HUES6 (cell line): ENCODE measurements around the gene AFAP1.

Source experiments
- H3K27ac ChIP-seq: 2 replicates; pipeline ENCODE4 v1.7.0; 2013; ENCODE audit warnings: low read depth, mild to moderate bottlenecking, low read length, inconsistent platforms
- H3K27me3 ChIP-seq: 2 replicates; pipeline ENCODE4 v1.6.1; 2013; ENCODE audit warnings: low read length; ENCODE audit not compliant: control insufficient read depth, insufficient read depth
- H3K36me3 ChIP-seq: 2 replicates; pipeline ENCODE4 v1.6.1; 2013; ENCODE audit warnings: low read length; ENCODE audit not compliant: control insufficient read depth, insufficient read depth
- H3K4me1 ChIP-seq: 2 replicates; pipeline ENCODE4 v1.6.1; 2013; ENCODE audit warnings: low read length; ENCODE audit not compliant: control insufficient read depth, insufficient read depth
- H3K4me3 ChIP-seq: 2 replicates; pipeline ENCODE4 v1.5.1; 2013; ENCODE audit warnings: low read depth, low read length
- H3K9ac ChIP-seq: one replicate; pipeline ENCODE4 v1.6.1; 2013; ENCODE audit warnings: mild to moderate bottlenecking, low read length
- H3K9me3 ChIP-seq: 2 replicates; pipeline ENCODE4 v1.6.1; 2013; ENCODE audit warnings: low read depth, low read length; ENCODE audit not compliant: control insufficient read depth, insufficient read depth

AFAP1 gene

DNA sequence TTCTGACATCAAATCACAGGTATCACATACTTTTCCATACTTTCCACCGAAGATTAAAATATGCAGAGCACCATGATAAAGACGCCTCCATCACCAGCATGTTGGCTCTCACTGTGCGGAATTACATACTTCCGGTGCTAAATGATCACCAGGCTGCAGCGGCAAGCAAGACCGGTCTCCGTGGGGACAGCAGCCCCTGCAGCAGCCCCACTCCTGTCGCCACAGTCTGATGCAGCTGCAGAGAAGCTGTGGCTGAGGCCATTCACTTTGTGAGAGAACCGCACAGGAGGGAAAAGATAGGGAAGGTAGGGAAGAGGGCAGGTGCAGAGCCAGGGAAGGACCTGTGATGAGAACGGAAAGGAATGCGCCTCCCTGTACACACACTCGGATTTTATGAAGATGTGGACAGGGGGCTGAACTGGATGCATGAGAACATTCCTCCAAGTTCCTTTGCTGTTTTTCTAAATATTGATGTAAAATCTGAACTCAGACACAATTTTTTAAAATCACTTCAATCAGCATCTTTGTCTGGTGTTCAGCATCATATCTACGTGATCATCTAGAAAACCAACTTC, 38.3 kb downstream of the AFAP1 start:
- Histone ChIP-seq H3K36me3 (no peaks in the 10 kb centered on the region), H3K27me3 (no peaks in the 10 kb centered on the region), H3K27ac (no peak overlapping the region), H3K9ac (no peak overlapping the region), H3K4me3 (no peak overlapping the region), H3K4me1 (peaks cover 63% of the 10 kb centered on the region), H3K9me3 (no peaks in the 10 kb centered on the region)

DNA sequence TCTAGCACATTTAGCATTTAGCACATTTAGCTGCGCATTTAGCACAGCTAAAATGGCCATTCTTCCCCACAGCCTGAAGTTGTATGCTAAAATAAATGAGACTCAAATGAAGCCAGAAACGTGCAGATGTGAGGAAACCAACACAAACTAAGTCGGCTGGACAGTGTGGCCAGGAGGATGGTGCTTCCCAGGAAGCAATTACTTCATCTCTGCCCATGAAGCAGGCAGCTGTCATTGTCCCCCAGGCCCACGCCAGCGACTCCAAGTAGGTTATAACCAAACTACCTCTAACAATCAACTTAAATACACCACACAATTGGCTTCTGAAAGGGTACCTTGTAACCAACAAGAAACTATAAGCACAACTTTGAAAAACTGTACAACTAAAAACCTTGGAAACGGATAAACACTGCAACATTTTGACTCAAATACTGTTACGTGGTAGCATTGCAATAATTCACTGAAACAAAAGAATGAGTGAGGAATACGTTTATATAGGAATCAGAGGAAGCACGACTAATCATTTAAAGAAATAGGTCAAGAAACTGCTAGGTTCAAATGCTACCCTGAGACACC, 39.2 kb downstream of the AFAP1 start:
- H3K4me1 ChIP-seq, result peaks cover 54% of the 10 kb centered on the region
- H3K27ac ChIP-seq, result no peak overlapping the region
- no peak overlapping the region for H3K9ac ChIP-seq
- H3K4me3 ChIP-seq, result no peak overlapping the region
- no peaks in the 10 kb centered on the region for H3K27me3 ChIP-seq
- H3K36me3 ChIP-seq, result no peaks in the 10 kb centered on the region
- H3K9me3 ChIP-seq, result no peaks in the 10 kb centered on the region

DNA sequence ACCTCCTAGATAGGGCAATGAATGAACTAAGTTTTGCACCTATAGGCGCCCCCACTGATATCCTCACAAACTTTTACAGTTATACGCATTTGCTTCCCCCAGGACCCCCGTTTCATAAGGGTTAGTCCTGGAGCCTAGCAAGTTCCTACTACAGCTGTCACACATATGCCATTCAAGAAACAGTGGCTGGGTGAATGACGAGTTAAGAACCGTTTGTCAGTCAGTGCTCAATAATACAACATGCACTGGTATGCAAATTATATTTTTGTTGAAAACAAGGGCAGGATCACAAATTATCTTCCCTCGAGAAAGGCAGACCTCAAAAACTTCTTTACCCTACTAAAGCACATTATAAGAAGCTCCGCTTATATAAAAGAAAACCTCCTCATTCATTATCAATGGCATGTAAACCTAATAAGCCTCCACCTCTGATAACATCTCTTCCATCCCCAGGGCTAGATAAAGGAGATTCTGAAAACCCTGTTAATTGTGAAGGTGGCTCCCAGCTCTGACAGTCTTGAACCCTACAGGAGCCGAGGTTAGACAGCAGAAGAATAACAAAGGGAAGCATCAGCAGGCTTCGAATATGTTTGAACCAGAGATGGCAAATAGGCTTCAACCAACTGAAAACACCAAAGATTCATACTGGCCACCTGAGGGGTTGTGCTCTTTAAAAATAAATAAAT, 40.3 kb downstream of the AFAP1 start:
- Histone ChIP-seq H3K9ac (no peak overlapping the region), H3K36me3 (no peaks in the 10 kb centered on the region), H3K9me3 (no peaks in the 10 kb centered on the region), H3K4me3 (no peak overlapping the region), H3K27me3 (no peaks in the 10 kb centered on the region), H3K4me1 (peaks cover 60% of the 10 kb centered on the region), H3K27ac (no peak overlapping the region)

DNA sequence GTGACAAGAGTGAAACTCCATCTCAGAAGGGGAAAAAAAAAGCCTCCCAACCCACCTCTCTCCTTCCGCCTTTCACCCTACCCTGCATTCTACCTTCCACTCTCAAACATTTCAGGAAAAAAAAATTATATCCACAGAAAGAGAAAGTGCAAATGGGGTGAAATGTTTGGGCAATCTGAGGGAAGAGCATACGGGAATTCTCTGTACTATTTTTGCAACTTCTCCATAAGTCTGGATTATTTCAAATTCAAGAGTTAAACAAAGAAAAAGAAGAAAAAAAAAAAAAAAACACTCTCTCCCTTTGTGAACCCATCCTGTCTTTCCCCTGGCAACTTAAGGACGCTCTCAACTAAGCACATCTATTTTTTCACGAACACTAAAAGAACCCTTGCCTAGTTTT, 41.3 kb downstream of the AFAP1 start:
- H3K4me1 ChIP-seq, result peaks cover 63% of the 10 kb centered on the region
- H3K27me3 ChIP-seq, result no peaks in the 10 kb centered on the region
- no peak overlapping the region for H3K9ac ChIP-seq
- H3K36me3 ChIP-seq, result no peaks in the 10 kb centered on the region
- H3K9me3 ChIP-seq, result no peaks in the 10 kb centered on the region
- no peak overlapping the region for H3K27ac ChIP-seq
- no peak overlapping the region for H3K4me3 ChIP-seq

DNA sequence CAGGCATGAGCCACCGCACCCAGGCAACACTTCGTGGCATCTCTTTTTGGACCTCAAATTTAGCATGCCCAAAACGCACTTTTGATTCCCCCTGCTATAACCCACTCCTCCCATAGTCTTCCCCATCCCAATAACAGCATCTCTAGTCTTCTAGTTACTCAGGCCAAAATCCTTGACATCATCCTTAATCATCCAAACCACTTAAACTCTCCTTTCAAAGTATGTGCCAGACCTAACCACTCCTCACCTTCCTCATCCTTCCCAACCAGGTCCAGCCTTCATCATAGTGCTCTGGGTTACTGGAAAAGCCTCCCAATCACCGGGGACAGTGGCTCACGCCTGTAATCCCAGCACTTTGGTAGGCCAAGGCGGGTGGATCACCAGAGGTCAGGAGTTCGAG, 41.9 kb downstream of the AFAP1 start:
- Histone ChIP-seq H3K27ac (no peak overlapping the region), H3K4me1 (peaks cover 61% of the 10 kb centered on the region), H3K36me3 (no peaks in the 10 kb centered on the region), H3K9ac (no peak overlapping the region), H3K4me3 (no peak overlapping the region), H3K9me3 (no peaks in the 10 kb centered on the region), H3K27me3 (no peaks in the 10 kb centered on the region)

DNA sequence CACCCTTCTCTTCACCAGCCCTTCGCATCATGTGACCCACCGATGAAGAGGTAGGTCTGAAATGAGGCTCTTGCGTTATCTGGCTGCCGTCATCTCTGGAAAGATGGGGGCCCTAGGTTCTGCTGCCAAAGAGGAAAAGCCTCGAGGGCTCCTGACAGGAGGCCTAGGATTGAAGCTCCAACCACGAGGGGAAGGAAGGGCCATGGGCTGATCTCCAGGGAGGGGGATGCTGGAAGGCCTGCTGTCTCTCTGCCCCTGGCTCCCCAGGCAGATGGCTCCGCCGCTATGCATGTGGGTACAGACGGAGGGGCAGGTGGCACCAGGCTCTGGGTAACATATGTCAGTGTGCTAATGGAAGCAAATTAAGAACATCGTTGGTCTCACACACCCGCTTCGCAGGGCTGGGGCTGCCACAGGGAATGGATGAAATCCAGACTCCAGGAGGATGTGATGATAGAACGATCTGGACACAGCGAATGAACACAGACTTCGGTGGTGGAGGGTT, 44.9 kb downstream of the AFAP1 start:
- Histone ChIP-seq H3K9me3 (peaks cover 3% of the 10 kb centered on the region; the same call in 1 of the 2 replicates), H3K27ac (no peak overlapping the region), H3K27me3 (no peaks in the 10 kb centered on the region), H3K4me3 (no peak overlapping the region), H3K4me1 (peaks cover 52% of the 10 kb centered on the region), H3K36me3 (no peaks in the 10 kb centered on the region), H3K9ac (no peak overlapping the region)

DNA sequence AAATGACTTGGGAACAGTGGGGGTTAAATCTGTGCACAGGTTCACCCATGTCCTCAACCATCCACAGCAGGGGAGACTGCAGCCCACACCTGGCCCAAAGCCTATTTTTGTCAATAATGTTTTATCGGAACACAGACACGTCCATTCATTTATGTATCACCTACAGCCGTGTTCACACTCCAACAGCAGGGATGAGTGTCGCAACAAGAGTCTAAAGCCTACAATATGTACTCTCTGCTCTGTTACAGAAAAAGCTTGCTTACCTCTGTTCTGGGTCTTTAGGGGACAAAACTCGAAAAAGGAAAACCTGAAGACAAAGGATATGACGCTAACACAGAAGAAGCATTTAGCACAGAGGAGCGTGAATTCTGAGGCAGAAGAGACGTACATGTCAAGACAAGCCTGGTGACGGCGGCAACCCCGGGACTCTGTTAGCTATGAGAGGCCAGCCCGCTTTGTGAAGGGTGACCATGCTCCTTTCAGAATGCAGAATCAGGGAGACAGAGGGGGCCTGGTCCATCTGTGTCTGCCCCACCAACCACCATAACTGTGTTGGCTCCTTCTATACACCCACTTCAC, 45.5 kb downstream of the AFAP1 start:
- no peak overlapping the region for H3K4me3 ChIP-seq
- H3K36me3 ChIP-seq, result no peaks in the 10 kb centered on the region
- H3K9ac ChIP-seq, result no peak overlapping the region
- H3K27me3 ChIP-seq, result no peaks in the 10 kb centered on the region
- peaks cover 3% of the 10 kb centered on the region; the same call in 1 of the 2 replicates for H3K9me3 ChIP-seq
- no peak overlapping the region for H3K27ac ChIP-seq
- peaks cover 48% of the 10 kb centered on the region for H3K4me1 ChIP-seq

DNA sequence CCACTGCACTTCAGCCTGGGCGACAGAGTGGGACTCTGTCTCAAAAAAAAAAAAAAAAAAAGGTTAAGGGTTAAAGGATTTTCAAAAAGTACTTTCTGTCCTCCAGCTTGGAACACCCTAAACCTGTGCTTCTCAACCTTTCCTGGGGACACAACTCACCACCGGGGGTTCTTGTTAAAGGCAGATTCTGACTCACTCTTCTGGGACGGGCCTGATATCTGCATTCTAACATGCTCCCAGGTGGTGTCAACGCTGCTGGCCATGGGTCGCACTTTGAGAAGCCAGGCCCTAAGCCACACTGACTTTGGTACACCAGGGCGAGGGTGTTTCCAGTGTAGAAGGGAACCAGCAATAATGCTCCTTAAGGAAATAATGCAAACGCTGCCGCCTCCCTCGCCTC, 46.1 kb downstream of the AFAP1 start:
- Histone ChIP-seq H3K4me3 (no peak overlapping the region), H3K27ac (no peak overlapping the region), H3K36me3 (no peaks in the 10 kb centered on the region), H3K9ac (no peak overlapping the region), H3K4me1 (peaks cover 46% of the 10 kb centered on the region), H3K27me3 (no peaks in the 10 kb centered on the region), H3K9me3 (peaks cover 6% of the 10 kb centered on the region; the same call in 1 of the 2 replicates)

DNA sequence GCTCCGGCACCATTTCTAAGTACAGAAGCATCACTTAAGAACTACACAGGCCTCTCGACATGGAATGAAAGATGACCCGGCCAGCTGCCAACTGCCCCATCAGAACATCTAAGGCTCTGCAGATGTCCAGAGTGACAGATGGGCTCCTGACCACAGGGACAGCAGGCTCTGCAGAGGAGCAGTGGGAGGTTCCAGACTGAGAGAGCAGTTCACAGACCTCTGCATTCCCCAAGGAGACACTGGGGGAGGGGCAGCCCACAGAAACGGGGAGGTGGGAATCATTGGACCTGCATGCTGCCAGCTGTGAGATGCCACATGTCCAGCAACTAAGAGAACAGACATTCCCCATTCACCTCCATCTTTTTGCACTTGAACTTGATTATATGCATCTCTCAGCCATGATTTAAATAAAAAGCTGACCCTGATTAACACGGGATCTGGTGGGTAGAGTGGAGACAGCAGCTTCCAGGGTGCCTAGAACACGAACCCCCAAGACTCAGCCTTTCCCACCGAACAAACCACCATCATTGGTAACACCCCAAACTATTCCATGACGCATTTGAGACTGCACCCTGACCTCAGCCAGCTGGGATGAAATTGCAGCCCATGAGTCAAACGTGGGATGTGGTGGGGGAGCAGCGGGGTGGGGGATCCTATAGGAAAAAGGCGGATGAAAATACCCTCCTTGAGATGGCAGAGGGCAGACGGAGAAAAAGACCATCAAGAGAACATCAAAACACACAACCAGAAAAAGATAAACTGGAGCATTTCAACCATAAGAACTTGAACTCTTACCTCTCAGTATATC, 47.2 kb downstream of the AFAP1 start:
- Histone ChIP-seq H3K9ac (no peak overlapping the region), H3K36me3 (no peaks in the 10 kb centered on the region), H3K9me3 (peaks cover 9% of the 10 kb centered on the region; the same call in 1 of the 2 replicates), H3K27me3 (no peaks in the 10 kb centered on the region), H3K4me3 (no peak overlapping the region), H3K27ac (no peak overlapping the region), H3K4me1 (peaks cover 45% of the 10 kb centered on the region)

DNA sequence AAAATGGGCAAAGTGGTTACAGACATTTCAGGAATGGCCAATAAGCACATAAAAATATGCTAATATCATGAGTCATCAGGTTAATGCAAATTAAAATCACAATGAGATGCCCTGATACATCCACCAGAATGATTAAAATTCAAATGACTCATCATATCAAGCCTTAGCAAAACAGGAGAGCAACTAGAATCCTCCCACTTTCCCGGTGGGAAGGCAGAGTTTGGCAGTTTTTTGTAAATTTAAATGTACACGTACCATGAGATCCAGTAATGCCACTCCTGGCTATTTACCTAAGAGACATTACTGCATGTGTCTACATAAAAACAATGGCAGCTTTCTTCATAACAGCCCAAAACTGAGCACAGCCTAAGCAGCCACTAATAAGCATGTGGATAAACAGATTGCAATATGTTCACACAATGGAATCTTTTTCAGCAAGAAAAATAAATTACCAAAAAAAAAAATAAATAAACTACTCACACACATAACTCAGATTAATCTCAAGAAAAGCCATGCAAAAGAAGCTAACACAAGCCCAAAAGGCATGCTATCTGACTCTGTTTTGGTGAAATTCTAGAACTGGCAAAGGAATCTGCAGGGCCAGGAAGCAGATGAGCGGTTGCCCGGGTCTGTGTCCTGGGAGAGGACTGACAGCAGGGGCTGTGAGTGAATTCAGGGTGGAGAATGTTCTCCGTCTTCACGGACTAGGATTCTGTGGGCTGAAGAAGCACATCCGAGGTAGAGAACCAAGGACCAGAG, 48.8 kb downstream of the AFAP1 start:
- Histone ChIP-seq H3K4me1 (peaks cover 39% of the 10 kb centered on the region), H3K27me3 (no peaks in the 10 kb centered on the region), H3K9me3 (peaks cover 9% of the 10 kb centered on the region; the same call in 1 of the 2 replicates), H3K9ac (no peak overlapping the region), H3K27ac (no peak overlapping the region), H3K4me3 (no peak overlapping the region), H3K36me3 (no peaks in the 10 kb centered on the region)
